CD4-positive, alpha-beta T cell (primary cell): ENCODE results near the gene GCNA. TPM values are rescaled to one million over a fixed set of nuclear protein-coding genes. Genes with fewer than 3 reads are reported as not detected.
A peak's percentile ranks its signal among the peaks of the same experiment; 100 is the strongest.
"Not testable (repeated sequence)": the region's sequence is repeated elsewhere in the genome, so short reads cannot be mapped to it uniquely, and the experiment has no call there.

Experiments
- ATAC-seq: fragments of 200-7000 bp; cut with Tn5 transposase; one replicate; pipeline ENCODE4 v1.10.0; 2022; ENCODE audit warnings: mild to moderate bottlenecking; ENCODE audit not compliant: poor library complexity
- CTCF ChIA-PET: fragments of 350-600 bp; sonication (Branson Sonifier 250); formaldehyde crosslinking; loops from one replicate; lab custom pipeline; 2021; ENCODE audit warnings: antibody characterized with exemption, inconsistent platforms; lab: Charles Lee
- POLR2A ChIA-PET: fragments of 350-600 bp; sonication (Branson Sonifier 250); formaldehyde crosslinking; loops from one replicate; lab custom pipeline; 2021; ENCODE audit warnings: antibody characterized with exemption, inconsistent platforms; lab: Charles Lee
- DNase-seq, 14 experiments: peaks; one replicate each; pipeline ENCODE4 v3.0.0-alpha.2; 2013 to 2020; ENCODE audit warnings: mixed read lengths in 2 of 14
- H3K27ac ChIP-seq, 2 donors: one replicate each; pipeline versions ENCODE4 v1.5.1 to v1.7.0; 2013; ENCODE audit warnings: low read length in 2 of 2, low read depth in 1 of 2, mild to moderate bottlenecking in 1 of 2
- H3K27me3 ChIP-seq, 2 experiments: 1 replicate in 1 of 2; 2 replicates in 1 of 2; pipeline versions ENCODE4 v1.6.1 to v1.7.0; 2013; ENCODE audit warnings: low read length in 2 of 2, control low read depth in 1 of 2, mild to moderate bottlenecking in 1 of 2, moderate library complexity in 1 of 2; ENCODE audit not compliant: insufficient read depth in 2 of 2, control insufficient read depth in 1 of 2
- H3K36me3 ChIP-seq: one replicate; pipeline ENCODE4 v1.6.1; 2013; ENCODE audit warnings: low read length, control low read depth; ENCODE audit not compliant: insufficient read depth
- H3K4me1 ChIP-seq: one replicate; pipeline ENCODE4 v1.6.1; 2013; ENCODE audit warnings: low read length, control low read depth; ENCODE audit not compliant: insufficient read depth
- H3K4me3 ChIP-seq: one replicate; pipeline ENCODE4 v1.5.1; 2013; ENCODE audit warnings: mild to moderate bottlenecking, low read length, moderate library complexity
- H3K9me3 ChIP-seq, 2 experiments: 1 replicate in 1 of 2; 2 replicates in 1 of 2; pipeline versions ENCODE4 v1.6.1 to v1.7.0; 2013; ENCODE audit warnings: low read length in 2 of 2, mild to moderate bottlenecking in 2 of 2, control low read depth in 1 of 2, moderate library complexity in 1 of 2; ENCODE audit not compliant: control insufficient read depth in 1 of 2, insufficient read depth in 1 of 2
- H3K27ac Mint-ChIP-seq: one replicate; pipeline ENCODE4 v1.8.0; 2020; ENCODE audit warnings: mixed read lengths
- H3K27me3 Mint-ChIP-seq: one replicate; pipeline ENCODE4 v1.8.0; 2021; ENCODE audit warnings: mixed read lengths
- H3K36me3 Mint-ChIP-seq: one replicate; pipeline ENCODE4 v1.8.0; 2021; ENCODE audit warnings: low read depth, mixed read lengths
- H3K4me1 Mint-ChIP-seq: one replicate; pipeline ENCODE4 v1.8.0; 2021; ENCODE audit warnings: low read depth, mixed read lengths
- H3K4me3 Mint-ChIP-seq: one replicate; pipeline ENCODE4 v1.8.0; 2020; ENCODE audit warnings: mild to moderate bottlenecking, mixed read lengths
- H3K9me3 Mint-ChIP-seq: one replicate; pipeline ENCODE4 v1.8.0; 2020; ENCODE audit warnings: mixed read lengths
- CTCF ChIP-seq: fragments of 200-600 bp; IDR thresholded peaks from one replicate; pipeline ENCODE4 v1.8.0; 2022; ENCODE audit warnings: antibody characterized with exemption, mild to moderate bottlenecking
- intact Hi-C, 2 experiments: fragments of 100-400 bp; cut with DNase I in 1 of 2; cut with micrococcal nuclease in 1 of 2; formaldehyde crosslinking; loops; one replicate each; pipeline versions ENCODE4 v1.15.1 to v1.9.0; 2023 to 2025; cut with DNase I, micrococcal nuclease
- total RNA-seq, 174 experiments: library from RNA in 2 of 174; stranded (reverse) in 2 of 174; gene quantifications; one replicate each; pipeline ENCODE4 v1.2.3 and lab custom pipeline; 2021 to 2026

The GCNA gene
- total RNA-seq, 2 experiments from 2014 or later = 1.7 to 2.3 TPM

- CTCF ChIA-PET = no interaction called here
- Histone ChIP-seq H3K27ac (no peak overlapping the region), H3K27me3 (no peaks in the 10 kb centered on the region), H3K36me3 (peaks cover 8% of the 10 kb centered on the region), H3K9me3 (no peaks in the 10 kb centered on the region), H3K4me3 (no peak overlapping the region), H3K4me1 (peaks cover 3% of the 10 kb centered on the region)
- Mint-ChIP-seq H3K9me3 (no peaks in the 10 kb centered on the region), H3K27me3 (no peaks in the 10 kb centered on the region), H3K27ac (no peak overlapping the region), H3K36me3 (peaks cover 23% of the 10 kb centered on the region), H3K4me1 (peaks cover 8% of the 10 kb centered on the region), H3K4me3 (no peak overlapping the region)
- DNase-seq (no peak), ATAC-seq (no peak)
- TF ChIP-seq CTCF = no peak
- POLR2A ChIA-PET = no interaction called here
- intact Hi-C loops = no loop called here
Observed at GRCh38 chrX:71581210-71581609, 3.0 kb downstream of the GCNA start.

DNA sequence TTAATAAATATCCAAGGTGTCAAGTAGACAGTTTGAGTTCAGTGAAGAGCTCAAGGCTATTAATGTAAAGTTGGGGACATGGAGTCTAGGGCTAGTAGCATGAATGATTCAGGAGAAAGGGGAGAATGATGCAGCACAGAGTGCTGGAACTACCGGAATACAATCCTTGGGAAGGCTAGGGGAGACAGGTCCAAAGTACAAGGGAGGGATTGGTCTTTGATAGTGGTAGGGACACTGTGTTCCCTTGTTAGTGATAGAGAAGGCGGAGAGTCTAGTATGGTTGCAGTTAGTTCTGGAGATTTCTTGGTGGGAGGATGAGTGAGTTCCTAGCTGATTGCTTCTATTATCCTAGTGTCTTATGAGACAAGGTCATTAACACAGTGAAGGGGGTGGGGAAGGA is 8.7 kb downstream of the GCNA start:
- CTCF ChIA-PET = no interaction called here
- no peak overlapping the region for H3K4me3 Mint-ChIP-seq
- no peaks in the 10 kb centered on the region for H3K27me3 ChIP-seq
- no peaks in the 10 kb centered on the region for H3K27me3 Mint-ChIP-seq
- H3K9me3 Mint-ChIP-seq = no peaks in the 10 kb centered on the region
- H3K4me1 ChIP-seq = no peaks in the 10 kb centered on the region
- peak overlapping the region; percentile 60 for H3K27ac Mint-ChIP-seq
- POLR2A ChIA-PET = interaction anchor here (0.7 kb wide), 1 partner anchor 193 kb away, joined by 4 read pairs; no protein-coding TSS in a partner anchor
- intact Hi-C loops = loop anchor here in 1 of 2 experiments (5.0 kb wide), 1 partner anchor 65 kb away; no protein-coding TSS in a partner anchor
- no peak for TF ChIP-seq CTCF
- DNase-seq (no peak), ATAC-seq (no peak)
- no peaks in the 10 kb centered on the region for H3K4me1 Mint-ChIP-seq
- H3K36me3 Mint-ChIP-seq = peaks cover 5% of the 10 kb centered on the region
- no peak overlapping the region for H3K27ac ChIP-seq
- no peak overlapping the region for H3K4me3 ChIP-seq
- no peaks in the 10 kb centered on the region for H3K9me3 ChIP-seq
- H3K36me3 ChIP-seq = no peaks in the 10 kb centered on the region

- H3K4me3 ChIP-seq, H3K27ac Mint-ChIP-seq, CTCF ChIA-PET, H3K27me3 ChIP-seq, H3K9me3 ChIP-seq, H3K27me3 Mint-ChIP-seq, POLR2A ChIA-PET, ATAC-seq, H3K4me1 ChIP-seq, H3K4me1 Mint-ChIP-seq, intact Hi-C loops, H3K27ac ChIP-seq, DNase-seq, H3K9me3 Mint-ChIP-seq, H3K4me3 Mint-ChIP-seq: not testable (repeated sequence)
- H3K36me3 ChIP-seq = peaks cover 14% of the 10 kb centered on the region
- peaks cover 23% of the 10 kb centered on the region for H3K36me3 Mint-ChIP-seq
Observed at GRCh38 chrX:71593210-71593609, 15.0 kb downstream of the GCNA start.

DNA sequence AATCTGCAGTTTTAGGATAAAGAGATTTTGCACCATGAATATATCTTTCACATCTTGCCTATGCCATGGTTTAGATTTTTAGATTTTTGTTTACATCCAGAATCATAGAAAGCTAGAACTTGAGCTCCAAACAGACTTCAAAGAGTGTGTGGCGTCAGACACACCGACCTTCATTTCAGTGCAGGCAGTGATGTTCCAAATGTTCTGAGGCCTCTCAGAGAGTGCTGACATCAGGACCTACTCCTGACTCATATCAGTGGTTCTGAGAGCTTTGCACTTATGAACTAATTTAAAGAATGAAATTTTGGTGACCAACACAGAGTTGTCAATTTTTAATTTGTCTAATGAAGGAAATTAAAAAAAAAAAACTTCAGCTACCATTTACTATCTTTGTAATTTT is 21.7 kb downstream of the GCNA start:
- no peak overlapping the region for H3K27ac Mint-ChIP-seq
- POLR2A ChIA-PET = interaction anchor here (0.9 to 1.3 kb wide), 2 partner anchors 9 to 17 kb away, joined by 4 read pairs; no protein-coding TSS in a partner anchor
- no peak for TF ChIP-seq CTCF
- no peaks in the 10 kb centered on the region for H3K9me3 ChIP-seq
- no peak for ATAC-seq
- peaks cover 3% of the 10 kb centered on the region for H3K4me1 Mint-ChIP-seq
- no peak for DNase-seq
- no peak overlapping the region for H3K27ac ChIP-seq
- CTCF ChIA-PET = interaction anchor here (1.3 kb wide), 1 partner anchor 18 kb away, joined by 3 read pairs; no protein-coding TSS in a partner anchor
- H3K9me3 Mint-ChIP-seq = no peaks in the 10 kb centered on the region
- H3K36me3 Mint-ChIP-seq = peaks cover 80% of the 10 kb centered on the region
- intact Hi-C loops = no loop called here
- H3K27me3 ChIP-seq = no peaks in the 10 kb centered on the region
- no peaks in the 10 kb centered on the region for H3K27me3 Mint-ChIP-seq
- peaks cover 46% of the 10 kb centered on the region for H3K36me3 ChIP-seq
- no peak overlapping the region for H3K4me3 Mint-ChIP-seq
- H3K4me3 ChIP-seq = no peak overlapping the region
- H3K4me1 ChIP-seq = peaks cover 3% of the 10 kb centered on the region
